Testis (tissue), 2 donors: ENCODE data around the gene NUBP2.

Source experiments
- POLR2A ChIP-seq: fragments of 450-650 bp; IDR thresholded peaks from one replicate; pipeline ENCODE4 v1.6.1; 2017; ENCODE audit warnings: antibody characterized with exemption, mild to moderate bottlenecking, moderate library complexity
- TF ChIP-seq, protein P1 (sequence below), 3 experiments: fragments of 450-650 bp in 2 of 3; fragments of 200-600 bp in 1 of 3; sonication (generic) in 1 of 3; IDR thresholded peaks; one replicate each; pipeline ENCODE4 v1.5.1; 2016 to 2019; ENCODE audit warnings: antibody characterized with exemption in 3 of 3, mild to moderate bottlenecking in 2 of 3, moderate library complexity in 1 of 3

DNA sequence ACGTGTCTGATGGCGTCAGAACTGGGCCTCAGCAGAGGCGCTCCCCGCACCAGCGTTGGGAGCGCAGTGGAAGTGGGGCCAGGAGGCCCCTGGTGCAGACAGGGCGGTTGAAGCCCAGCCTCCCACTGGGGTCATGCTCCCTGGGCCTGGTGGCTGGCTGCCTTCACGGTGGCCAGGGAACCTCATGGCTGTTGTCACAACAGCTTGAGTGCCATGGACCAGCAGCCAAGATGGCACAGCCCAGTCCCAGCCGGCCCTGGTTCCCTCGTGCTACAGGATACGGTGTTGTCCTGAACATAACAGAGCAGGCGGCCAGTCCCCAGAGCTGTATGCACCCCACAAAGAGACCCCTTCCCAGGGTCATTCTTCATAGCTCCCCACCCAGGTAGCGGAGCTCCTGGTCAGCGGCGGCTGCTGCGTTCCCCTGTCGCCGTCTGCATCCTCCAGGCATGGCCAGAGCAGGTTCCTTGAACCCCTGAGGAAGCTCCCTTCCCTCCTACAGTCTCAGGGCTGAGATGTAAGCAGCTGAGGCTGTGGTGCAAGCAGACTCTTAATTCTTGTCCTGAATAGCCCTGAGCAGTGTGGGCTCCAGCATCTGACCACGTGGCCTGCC is 41.1 kb upstream of the NUBP2 start:
- TF ChIP-seq POLR2A, result no peak
- TF ChIP-seq, protein P1, sequence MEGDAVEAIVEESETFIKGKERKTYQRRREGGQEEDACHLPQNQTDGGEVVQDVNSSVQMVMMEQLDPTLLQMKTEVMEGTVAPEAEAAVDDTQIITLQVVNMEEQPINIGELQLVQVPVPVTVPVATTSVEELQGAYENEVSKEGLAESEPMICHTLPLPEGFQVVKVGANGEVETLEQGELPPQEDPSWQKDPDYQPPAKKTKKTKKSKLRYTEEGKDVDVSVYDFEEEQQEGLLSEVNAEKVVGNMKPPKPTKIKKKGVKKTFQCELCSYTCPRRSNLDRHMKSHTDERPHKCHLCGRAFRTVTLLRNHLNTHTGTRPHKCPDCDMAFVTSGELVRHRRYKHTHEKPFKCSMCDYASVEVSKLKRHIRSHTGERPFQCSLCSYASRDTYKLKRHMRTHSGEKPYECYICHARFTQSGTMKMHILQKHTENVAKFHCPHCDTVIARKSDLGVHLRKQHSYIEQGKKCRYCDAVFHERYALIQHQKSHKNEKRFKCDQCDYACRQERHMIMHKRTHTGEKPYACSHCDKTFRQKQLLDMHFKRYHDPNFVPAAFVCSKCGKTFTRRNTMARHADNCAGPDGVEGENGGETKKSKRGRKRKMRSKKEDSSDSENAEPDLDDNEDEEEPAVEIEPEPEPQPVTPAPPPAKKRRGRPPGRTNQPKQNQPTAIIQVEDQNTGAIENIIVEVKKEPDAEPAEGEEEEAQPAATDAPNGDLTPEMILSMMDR (IDR thresholded peaks at IDR 0.05), result no peak
